OCI-LY3 (cell line): Measurements from ENCODE around the gene ITGB6.

ENCODE experiments used
- H2AFZ ChIP-seq: fragments of 200-600, 300-600 bp; shearing (Covaris generic); 2 replicates; pipeline ENCODE4 v1.6.0; 2014; ENCODE audit warnings: antibody characterized with exemption, low read depth, low read length
- H3K27ac ChIP-seq: fragments of 200-600, 300-600 bp; sonication (generic); 2 replicates; pipeline ENCODE4 v1.5.1; 2014; ENCODE audit warnings: mild to moderate bottlenecking, low read length, moderate library complexity, mixed read lengths
- H3K27me3 ChIP-seq: fragments of 200-600, 300-600 bp; sonication (generic); 2 replicates; pipeline ENCODE4 v1.6.1; 2014; ENCODE audit warnings: low read depth, low read length, mixed read lengths
- H3K36me3 ChIP-seq: fragments of 200-600, 300-600 bp; sonication (generic); replicated peaks from 2 replicates; pipeline ENCODE3; 2014; ENCODE audit warnings: low read depth, low read length, mixed read lengths
- H3K4me1 ChIP-seq: fragments of 300-600, 200-600 bp; sonication (generic); 2 replicates; pipeline ENCODE4 v1.6.1; 2014; ENCODE audit warnings: low read length, mixed read lengths
- H3K4me2 ChIP-seq: fragments of 200-600, 300-600 bp; sonication (generic); 2 replicates; pipeline ENCODE4 v1.6.1; 2014; ENCODE audit warnings: low read length, mixed read lengths
- H3K4me3 ChIP-seq: fragments of 300-600, 200-600 bp; sonication (generic); 2 replicates; pipeline ENCODE4 v1.5.1; 2014; ENCODE audit warnings: antibody characterized with exemption, mild to moderate bottlenecking, low read length, moderate library complexity
- H3K79me2 ChIP-seq: fragments of 300-600, 200-600 bp; shearing (Covaris generic); 2 replicates; pipeline ENCODE4 v1.6.1; 2014; ENCODE audit warnings: mild to moderate bottlenecking, low read length, mixed read lengths
- H3K9ac ChIP-seq: fragments of 300-600, 200-600 bp; shearing (Covaris generic); 2 replicates; pipeline ENCODE4 v1.6.0; 2014; ENCODE audit warnings: mild to moderate bottlenecking, low read length, moderate library complexity
- H3K9me3 ChIP-seq: fragments of 200-600, 300-600 bp; shearing (Covaris generic); 2 replicates; pipeline ENCODE4 v1.6.1; 2014; ENCODE audit warnings: low read length, mixed read lengths; ENCODE audit not compliant: insufficient read depth
- H4K20me1 ChIP-seq: fragments of 200-600, 300-600 bp; sonication (generic); 2 replicates; pipeline ENCODE4 v1.6.1; 2016; ENCODE audit warnings: low read length, mixed read lengths; ENCODE audit not compliant: insufficient read depth
- CTCF ChIP-seq: fragments of 200-600, 300-600 bp; sonication (generic); IDR thresholded peaks from 2 replicates; pipeline ENCODE4 v1.5.1; 2014; ENCODE audit warnings: antibody characterized with exemption, low read length, low read depth
- EZH2phosphoT487 ChIP-seq: fragments of 200-600 bp; shearing (Covaris generic); IDR thresholded peaks from 2 replicates; pipeline ENCODE4 v1.6.1; 2018; ENCODE audit warnings: antibody characterized with exemption, mixed run types, low read depth

The ITGB6 gene

GRCh38 chr2:160180172-160180571, 19.9 kb downstream of the ITGB6 start:
- H3K79me2 ChIP-seq, result no peaks in the 10 kb centered on the region
- no peak overlapping the region for H3K27ac ChIP-seq
- no peak overlapping the region for H2AFZ ChIP-seq
- no peaks in the 10 kb centered on the region for H3K9me3 ChIP-seq
- no peaks in the 10 kb centered on the region for H3K36me3 ChIP-seq
- H3K4me1 ChIP-seq, result no peaks in the 10 kb centered on the region
- no peak overlapping the region for H3K4me2 ChIP-seq
- H3K4me3 ChIP-seq, result no peak overlapping the region
- H3K27me3 ChIP-seq, result no peaks in the 10 kb centered on the region; the same call in 1 of the 2 replicates
- H3K9ac ChIP-seq, result no peak overlapping the region
- TF ChIP-seq CTCF, result no peak
- TF ChIP-seq EZH2phosphoT487, result no peak
- no peaks in the 10 kb centered on the region for H4K20me1 ChIP-seq

- Histone ChIP-seq H4K20me1 (no peaks in the 10 kb centered on the region), H3K9me3 (no peaks in the 10 kb centered on the region), H3K27ac (no peak overlapping the region), H3K27me3 (no peaks in the 10 kb centered on the region; the same call in 1 of the 2 replicates), H3K4me2 (no peak overlapping the region), H3K4me1 (no peaks in the 10 kb centered on the region), H2AFZ (no peak overlapping the region), H3K4me3 (no peak overlapping the region), H3K9ac (no peak overlapping the region), H3K36me3 (no peaks in the 10 kb centered on the region), H3K79me2 (no peaks in the 10 kb centered on the region)
- TF ChIP-seq CTCF (no peak), EZH2phosphoT487 (no peak)
These were observed 24.6 kb downstream of the ITGB6 start for GRCh38 chr2:160175169-160176134.

- H3K36me3 ChIP-seq, result no peaks in the 10 kb centered on the region
- no peaks in the 10 kb centered on the region for H4K20me1 ChIP-seq
- H3K9ac ChIP-seq, result no peak overlapping the region
- H3K9me3 ChIP-seq, result no peaks in the 10 kb centered on the region
- no peak overlapping the region for H2AFZ ChIP-seq
- TF ChIP-seq EZH2phosphoT487, result no peak
- TF ChIP-seq CTCF, result no peak
- no peak overlapping the region for H3K4me3 ChIP-seq
- H3K27me3 ChIP-seq, result peaks cover 4% of the 10 kb centered on the region; the same call in 1 of the 2 replicates
- no peak overlapping the region for H3K27ac ChIP-seq
- H3K4me1 ChIP-seq, result no peaks in the 10 kb centered on the region
- no peaks in the 10 kb centered on the region for H3K79me2 ChIP-seq
- H3K4me2 ChIP-seq, result no peak overlapping the region
These were observed 25.8 kb downstream of the ITGB6 start for GRCh38 chr2:160174322-160174721.

GRCh38 chr2:160169988-160170387, 30.1 kb downstream of the ITGB6 start:
- no peak overlapping the region for H3K4me2 ChIP-seq
- H3K9me3 ChIP-seq, result no peaks in the 10 kb centered on the region
- no peak overlapping the region for H3K4me3 ChIP-seq
- no peak for TF ChIP-seq EZH2phosphoT487
- TF ChIP-seq CTCF, result no peak
- no peak overlapping the region for H3K27ac ChIP-seq
- H3K79me2 ChIP-seq, result no peaks in the 10 kb centered on the region
- H3K36me3 ChIP-seq, result no peaks in the 10 kb centered on the region
- H4K20me1 ChIP-seq, result no peaks in the 10 kb centered on the region
- H3K4me1 ChIP-seq, result no peaks in the 10 kb centered on the region
- H3K9ac ChIP-seq, result no peak overlapping the region
- 0 out of 2 replicates have a peak, but pooled peaks cover 4% of the 10 kb centered on the region for H3K27me3 ChIP-seq
- H2AFZ ChIP-seq, result no peak overlapping the region
